ENCODE results near the gene XPO1.

Gene XPO1

DNA sequence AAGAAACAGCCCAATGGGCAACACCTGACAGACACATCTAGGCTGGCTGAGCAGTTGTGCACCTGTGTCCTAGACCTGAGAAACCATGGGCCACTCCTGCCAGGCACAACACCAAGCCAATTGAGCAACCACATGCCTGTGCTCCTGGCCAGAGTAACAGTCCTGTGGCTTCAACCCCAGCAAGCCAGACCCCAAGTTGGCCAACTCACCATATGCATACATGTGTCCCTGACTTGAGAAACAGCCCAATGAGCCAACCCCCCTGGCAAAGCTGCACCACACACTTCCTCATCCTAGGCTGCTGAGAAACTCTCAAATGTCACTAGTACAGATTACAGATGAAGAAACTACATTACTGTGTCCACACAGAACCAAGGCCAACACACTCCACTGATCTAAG, 103.8 kb downstream of the XPO1 start:
- DNase-seq (ENCODE audit: low read depth in 2 of 2), result no peak

GRCh38 chr2:61433606-61434005, 104.5 kb downstream of the XPO1 start:
- DNase-seq (ENCODE audit: low read depth in 2 of 2), result no peak

DNA sequence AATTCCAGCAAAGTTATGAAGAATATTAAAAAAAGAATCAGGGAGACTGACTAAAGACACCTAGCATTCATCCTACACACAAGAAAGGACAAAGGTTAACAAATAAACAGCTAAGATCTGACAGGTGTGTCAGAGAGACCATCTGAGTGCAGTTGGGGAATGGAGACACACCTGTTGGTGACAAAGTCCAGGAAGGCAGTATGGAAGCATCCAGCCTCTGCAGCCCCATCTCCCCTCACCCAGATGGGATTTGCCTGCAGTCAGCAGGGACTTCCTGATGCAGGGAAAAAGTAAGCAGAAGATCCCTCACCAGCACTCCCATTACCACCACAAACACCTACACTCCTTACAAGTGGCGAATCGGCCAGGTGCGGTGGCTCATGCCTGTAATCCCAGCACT, 105.2 kb downstream of the XPO1 start:
- DNase-seq (ENCODE audit: low read depth in 2 of 2), result no peak

DNA sequence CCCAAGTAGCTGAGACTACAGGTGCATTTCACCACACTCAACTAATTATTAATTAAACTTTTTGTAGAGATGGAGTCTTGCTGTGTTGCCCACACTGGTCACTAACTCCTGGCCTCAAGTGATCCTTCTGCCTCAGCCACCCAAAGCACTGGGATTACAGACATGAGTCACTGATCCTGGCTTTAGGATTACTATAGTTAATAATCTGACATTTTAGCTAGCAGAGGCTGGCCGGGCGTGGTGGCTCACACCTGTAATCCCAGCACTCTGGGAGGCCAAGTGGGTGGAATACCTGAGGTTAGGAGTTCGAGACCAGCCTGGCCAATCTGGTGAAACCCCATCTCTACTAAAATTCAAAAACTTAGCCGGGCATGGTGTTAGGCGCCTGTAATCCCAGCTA, 106.8 kb downstream of the XPO1 start:
- no peak for DNase-seq (ENCODE audit: low read depth in 2 of 2)
